GM18505 (cell line): Measurements from ENCODE around the gene KCNA10.

ENCODE experiments used
- ATAC-seq: cut with Tn5 transposase; IDR thresholded peaks from one replicate; pipeline ENCODE4 v1.9.1; 2021; ENCODE audit not compliant: unreplicated experiment
- POLR2A ChIP-seq: IDR thresholded peaks from 4 replicates; pipeline ENCODE4 v1.6.1; 2011; ENCODE audit warnings: borderline replicate concordance; ENCODE audit not compliant: insufficient read depth, insufficient read length; ENCODE audit errors: extremely low read depth

The KCNA10 gene

GRCh38 chr1:110488867-110489266, 30.1 kb downstream of the KCNA10 start:
- no peak for TF ChIP-seq POLR2A
- no peak for ATAC-seq

- TF ChIP-seq POLR2A, result no peak
- no peak for ATAC-seq
Measured at GRCh38 chr1:110488161-110488560, 30.8 kb downstream of the KCNA10 start.

GRCh38 chr1:110487726-110488125, 31.2 kb downstream of the KCNA10 start:
- TF ChIP-seq POLR2A, result no peak
- no peak for ATAC-seq

GRCh38 chr1:110485725-110486124, 33.2 kb downstream of the KCNA10 start:
- no peak for TF ChIP-seq POLR2A
- ATAC-seq, result no peak

- no peak for ATAC-seq
- no peak for TF ChIP-seq POLR2A
Measured at GRCh38 chr1:110484801-110485200, 34.2 kb downstream of the KCNA10 start.

GRCh38 chr1:110483308-110483685, 35.7 kb downstream of the KCNA10 start:
- no peak for ATAC-seq
- TF ChIP-seq POLR2A, result no peak

GRCh38 chr1:110482662-110483307, 36.2 kb downstream of the KCNA10 start:
- TF ChIP-seq POLR2A, result no peak
- no peak for ATAC-seq

- TF ChIP-seq POLR2A, result no peak
Measured at GRCh38 chr1:110481968-110482623, 36.9 kb downstream of the KCNA10 start.

GRCh38 chr1:110480356-110481096, 38.4 kb downstream of the KCNA10 start:
- no peak for ATAC-seq
- TF ChIP-seq POLR2A, result no peak

More at GRCh38 chr1:110481968-110482623, 36.9 kb downstream of the KCNA10 start:
- ATAC-seq, result no peak

GRCh38 chr1:110478886-110479285, 40.1 kb downstream of the KCNA10 start:
- ATAC-seq, result no peak
- no peak for TF ChIP-seq POLR2A

- TF ChIP-seq POLR2A, result no peak
- ATAC-seq, result no peak
Measured at GRCh38 chr1:110477967-110478640, 40.9 kb downstream of the KCNA10 start.

- no peak for TF ChIP-seq POLR2A
- ATAC-seq, result no peak
Measured at GRCh38 chr1:110477445-110477957, 41.5 kb downstream of the KCNA10 start.

GRCh38 chr1:110477041-110477440, 41.9 kb downstream of the KCNA10 start:
- no peak for ATAC-seq
- TF ChIP-seq POLR2A, result no peak
